GM18520 (cell line): ENCODE results near the gene COL8A2.

ENCODE experiments used
- ATAC-seq: cut with Tn5 transposase; IDR thresholded peaks from one replicate; pipeline ENCODE4 v1.9.1; 2021; ENCODE audit not compliant: unreplicated experiment

The COL8A2 gene

GRCh38 chr1:36092166-36092797, 32.7 kb downstream of the COL8A2 start:
- ATAC-seq: no peak

GRCh38 chr1:36091698-36092097, 33.3 kb downstream of the COL8A2 start:
- no peak for ATAC-seq

GRCh38 chr1:36091141-36091540, 33.9 kb downstream of the COL8A2 start:
- ATAC-seq: no peak

GRCh38 chr1:36089393-36090121, 35.5 kb downstream of the COL8A2 start:
- no peak for ATAC-seq

GRCh38 chr1:36088577-36089392, 36.2 kb downstream of the COL8A2 start, which contains the start of gene ADPRS:
ADPRS (plus strand) TSS chr1:36088892; CDS start chr1:36088905, 13 bp downstream.
- ATAC-seq: peak; percentile 81

- ATAC-seq: no peak
Observed at GRCh38 chr1:36088265-36088576, 36.8 kb downstream of the COL8A2 start.

- no peak for ATAC-seq
Observed at GRCh38 chr1:36087233-36088123, 37.5 kb downstream of the COL8A2 start.

- no peak for ATAC-seq
Observed at GRCh38 chr1:36086529-36087232, 38.3 kb downstream of the COL8A2 start.

- ATAC-seq: no peak
Observed at GRCh38 chr1:36085686-36086526, 39.1 kb downstream of the COL8A2 start.

GRCh38 chr1:36085126-36085525, 39.9 kb downstream of the COL8A2 start:
- no peak for ATAC-seq

- ATAC-seq: no peak
Observed at GRCh38 chr1:36084497-36085115, 40.4 kb downstream of the COL8A2 start.

- ATAC-seq: no peak
Observed at GRCh38 chr1:36083635-36084496, 41.2 kb downstream of the COL8A2 start, which contains the start of gene TEKT2. TEKT2 (plus strand) TSS chr1:36084094; CDS start chr1:36084922, 828 bp downstream.

GRCh38 chr1:36083219-36083618, 41.8 kb downstream of the COL8A2 start:
- ATAC-seq: no peak

GRCh38 chr1:36081926-36082485, 43.0 kb downstream of the COL8A2 start:
- ATAC-seq: no peak

GRCh38 chr1:36080801-36081200, 44.2 kb downstream of the COL8A2 start:
- ATAC-seq: no peak

GRCh38 chr1:36080236-36080635, 44.8 kb downstream of the COL8A2 start:
- no peak for ATAC-seq

- ATAC-seq: no peak
Observed at GRCh38 chr1:36076979-36077573, 47.9 kb downstream of the COL8A2 start.
